CD14-positive monocyte (primary cell): Measurements from ENCODE around the gene PTPRN2. TPM values are rescaled to one million over a fixed set of nuclear protein-coding genes. Genes with fewer than 3 reads are reported as not detected.

Experiments
- DNase-seq, 3 donors: peaks; one replicate each; pipeline ENCODE4 v3.0.0-alpha.2; 2011 to 2022
- H2AFZ ChIP-seq: 2 replicates; pipeline ENCODE4 v1.6.0; 2012; ENCODE audit warnings: mild to moderate bottlenecking, low read depth, low read length, inconsistent platforms; ENCODE audit not compliant: insufficient read depth, poor library complexity, severe bottlenecking
- H3K27ac ChIP-seq, 2 donors: 1 replicate in 1 of 2; 2 replicates in 1 of 2; pipeline ENCODE4 v1.5.1; 2012 to 2013; ENCODE audit warnings: low read length in 2 of 2, control low read depth in 1 of 2, inconsistent platforms in 1 of 2, low read depth in 1 of 2, mild to moderate bottlenecking in 1 of 2
- H3K27me3 ChIP-seq, 2 donors: one replicate each; pipeline versions ENCODE4 v1.6.0 to v1.6.1; 2011 to 2013; ENCODE audit warnings: low read length in 2 of 2; ENCODE audit not compliant: control insufficient read depth in 2 of 2, insufficient read depth in 2 of 2
- H3K36me3 ChIP-seq, 2 donors: replicated peaks in 1 of 2; 1 replicate in 1 of 2; 2 replicates in 1 of 2; pipeline versions ENCODE4 v1.5.1 to v1.6.1; 2012 to 2013; ENCODE audit warnings: low read length in 2 of 2, control low read depth in 1 of 2, inconsistent platforms in 1 of 2, mild to moderate bottlenecking in 1 of 2; ENCODE audit not compliant: insufficient read depth in 2 of 2, control insufficient read depth in 1 of 2
- H3K4me1 ChIP-seq, 2 donors: 1 replicate in 1 of 2; 2 replicates in 1 of 2; pipeline versions ENCODE4 v1.5.1 to v1.6.1; 2012 to 2013; ENCODE audit warnings: low read length in 2 of 2, control low read depth in 1 of 2, inconsistent platforms in 1 of 2, mild to moderate bottlenecking in 1 of 2, moderate library complexity in 1 of 2; ENCODE audit not compliant: insufficient read depth in 2 of 2, control insufficient read depth in 1 of 2
- H3K4me2 ChIP-seq: replicated peaks from 2 replicates; pipeline ENCODE3; 2012; ENCODE audit warnings: low read length, moderate library complexity, mild to moderate bottlenecking; ENCODE audit not compliant: poor library complexity, severe bottlenecking; ENCODE audit errors: extremely low read depth
- H3K4me3 ChIP-seq, 3 experiments: fragments of 200-600 bp in 1 of 3; sonication (generic) in 1 of 3; replicated peaks in 1 of 3; 1 replicate in 2 of 3; 2 replicates in 1 of 3; pipeline ENCODE4 v1.5.1; 2011 to 2013; ENCODE audit warnings: low read length in 3 of 3, mild to moderate bottlenecking in 3 of 3, control low read depth in 2 of 3, low read depth in 2 of 3, inconsistent platforms in 1 of 3, moderate library complexity in 1 of 3
- H3K79me2 ChIP-seq: 2 replicates; pipeline ENCODE4 v1.6.0; 2012; ENCODE audit warnings: mild to moderate bottlenecking, control low read depth, inconsistent platforms, low read length, moderate library complexity; ENCODE audit not compliant: insufficient read depth
- H3K9ac ChIP-seq: 2 replicates; pipeline ENCODE4 v1.6.0; 2017; ENCODE audit warnings: low read length, mild to moderate bottlenecking; ENCODE audit not compliant: insufficient read depth, poor library complexity, severe bottlenecking
- H3K9me3 ChIP-seq, 2 donors: replicated peaks in 1 of 2; 1 replicate in 1 of 2; 2 replicates in 1 of 2; pipeline versions ENCODE4 v1.5.1 to v1.6.1; 2012 to 2013; ENCODE audit warnings: low read length in 2 of 2, control low read depth in 1 of 2; ENCODE audit not compliant: control insufficient read depth in 1 of 2, insufficient read depth in 1 of 2
- H4K20me1 ChIP-seq: 2 replicates; pipeline ENCODE4 v1.6.0; 2012; ENCODE audit warnings: mild to moderate bottlenecking, low read length, control low read depth, moderate library complexity; ENCODE audit not compliant: insufficient read depth
- H3K27ac Mint-ChIP-seq, 7 donors: one replicate each; pipeline ENCODE4 v1.8.0; 2020; ENCODE audit warnings: mild to moderate bottlenecking in 7 of 7, mixed read lengths in 7 of 7, moderate library complexity in 6 of 7, inconsistent platforms in 2 of 7
- H3K27me3 Mint-ChIP-seq, 3 donors: one replicate each; pipeline ENCODE4 v1.8.0; 2021 to 2022; ENCODE audit warnings: low read depth in 3 of 3, mild to moderate bottlenecking in 3 of 3, mixed read lengths in 3 of 3, moderate library complexity in 3 of 3, inconsistent platforms in 1 of 3
- H3K36me3 Mint-ChIP-seq, 2 donors: one replicate each; pipeline ENCODE4 v1.8.0; 2020; ENCODE audit warnings: mixed read lengths in 2 of 2, inconsistent platforms in 1 of 2, mild to moderate bottlenecking in 1 of 2
- H3K4me1 Mint-ChIP-seq: one replicate; pipeline ENCODE4 v1.8.0; 2020; ENCODE audit warnings: mild to moderate bottlenecking, mixed read lengths
- H3K4me3 Mint-ChIP-seq, 2 donors: one replicate each; pipeline ENCODE4 v1.8.0; 2020; ENCODE audit warnings: mild to moderate bottlenecking in 2 of 2, mixed read lengths in 2 of 2, moderate library complexity in 1 of 2
- H3K9me3 Mint-ChIP-seq, 7 donors: one replicate each; pipeline ENCODE4 v1.8.0; 2020 to 2022; ENCODE audit warnings: mixed read lengths in 7 of 7, mild to moderate bottlenecking in 6 of 7, moderate library complexity in 6 of 7, inconsistent platforms in 2 of 7
- WGBS: methylation state at CpG from one replicate; pipeline ENCODE4 v1.1.5; 2013; ENCODE audit warnings: missing lambda C conversion rate; ENCODE audit not compliant: insufficient coverage; 5-methylcytosine and 5-hydroxymethylcytosine counted together
- intact Hi-C, 2 donors: fragments of 100-400 bp; cut with micrococcal nuclease; formaldehyde crosslinking; loops; one replicate each; pipeline versions ENCODE4 v1.15.0 to v1.15.1; 2023
- polyA plus RNA-seq, 3 donors: library from polyadenylated mRNA; depleted of rRNA in 1 of 3; unstranded in 2 of 3; stranded (reverse) in 1 of 3; fragments of 300-500 nt in 2 of 3; fragments of >200 nt in 1 of 3; fragmentation: Illumina TruSeq in 2 of 3; gene quantifications; 1 replicate in 2 of 3; 2 replicates in 1 of 3; pipeline ENCODE4 v1.2.3, GENCODE V29; 2012 to 2021
- TF ChIP-seq, protein P1 (sequence below): fragments of 200-600 bp; IDR thresholded peaks from one replicate; pipeline ENCODE4 v1.8.0; 2022; ENCODE audit warnings: antibody characterized with exemption, mild to moderate bottlenecking

PTPRN2 gene
- polyA plus RNA-seq, 3 donors, result 0.25 to 1.4 (median 0.97) TPM

DNA sequence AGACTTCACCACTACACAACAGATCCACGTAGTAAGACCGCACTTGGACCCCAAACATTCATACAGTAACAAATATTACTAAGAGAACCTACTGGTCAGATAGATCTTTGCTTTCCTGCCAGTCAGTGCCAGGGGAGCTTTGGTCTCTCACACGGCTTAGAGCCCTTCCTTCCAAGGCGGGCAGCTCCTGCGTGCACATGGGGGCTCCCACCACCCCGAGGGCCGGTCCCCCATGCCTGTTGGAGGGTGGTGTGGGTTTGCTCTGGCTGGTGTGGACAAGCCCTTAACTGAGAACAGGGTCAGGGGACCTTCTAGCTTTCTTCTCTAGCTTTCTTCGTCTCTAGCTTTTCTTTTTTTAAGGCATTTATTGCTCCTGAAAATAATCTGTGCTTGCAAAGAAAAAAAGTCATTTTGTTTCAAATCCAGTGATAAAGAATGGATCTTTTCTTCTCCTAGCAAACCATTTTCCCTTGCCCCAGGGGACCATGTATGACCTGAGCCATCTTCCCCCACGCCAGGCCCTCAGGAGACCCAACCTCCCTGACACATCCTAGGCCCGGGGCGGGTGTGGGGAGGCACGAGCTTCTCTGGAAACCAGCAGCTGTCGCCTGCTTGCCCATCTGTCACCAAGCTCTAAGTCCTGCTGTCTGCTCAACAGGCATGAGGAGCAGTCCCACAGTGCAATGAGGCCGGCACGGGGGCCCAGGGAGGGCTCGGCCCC, 591.1 kb downstream of the PTPRN2 start:
- H3K36me3 Mint-ChIP-seq, result no peaks in the 10 kb centered on the region
- Histone ChIP-seq H3K4me2 (no peak overlapping the region), H3K79me2 (no peaks in the 10 kb centered on the region), H3K4me1 (no peaks in the 10 kb centered on the region), H3K4me3 (no peak overlapping the region), H3K9me3 (no peaks in the 10 kb centered on the region), H3K27me3 (no peaks in the 10 kb centered on the region), H2AFZ (no peak overlapping the region), H3K9ac (no peak overlapping the region), H3K27ac (no peak overlapping the region), H3K36me3 (no peaks in the 10 kb centered on the region), H4K20me1 (no peaks in the 10 kb centered on the region)
- H3K27me3 Mint-ChIP-seq, result peaks cover 2 to 9% (median 2%) of the 10 kb centered on the region in 3 donors
- no peak overlapping the region for H3K27ac Mint-ChIP-seq
- no peak overlapping the region for H3K4me3 Mint-ChIP-seq
- WGBS, result 85% methylated on average over 10 of the region's 16 CpGs
- TF ChIP-seq, protein P1, sequence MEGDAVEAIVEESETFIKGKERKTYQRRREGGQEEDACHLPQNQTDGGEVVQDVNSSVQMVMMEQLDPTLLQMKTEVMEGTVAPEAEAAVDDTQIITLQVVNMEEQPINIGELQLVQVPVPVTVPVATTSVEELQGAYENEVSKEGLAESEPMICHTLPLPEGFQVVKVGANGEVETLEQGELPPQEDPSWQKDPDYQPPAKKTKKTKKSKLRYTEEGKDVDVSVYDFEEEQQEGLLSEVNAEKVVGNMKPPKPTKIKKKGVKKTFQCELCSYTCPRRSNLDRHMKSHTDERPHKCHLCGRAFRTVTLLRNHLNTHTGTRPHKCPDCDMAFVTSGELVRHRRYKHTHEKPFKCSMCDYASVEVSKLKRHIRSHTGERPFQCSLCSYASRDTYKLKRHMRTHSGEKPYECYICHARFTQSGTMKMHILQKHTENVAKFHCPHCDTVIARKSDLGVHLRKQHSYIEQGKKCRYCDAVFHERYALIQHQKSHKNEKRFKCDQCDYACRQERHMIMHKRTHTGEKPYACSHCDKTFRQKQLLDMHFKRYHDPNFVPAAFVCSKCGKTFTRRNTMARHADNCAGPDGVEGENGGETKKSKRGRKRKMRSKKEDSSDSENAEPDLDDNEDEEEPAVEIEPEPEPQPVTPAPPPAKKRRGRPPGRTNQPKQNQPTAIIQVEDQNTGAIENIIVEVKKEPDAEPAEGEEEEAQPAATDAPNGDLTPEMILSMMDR, result no peak
- DNase-seq, result no peak
- H3K9me3 Mint-ChIP-seq, result peaks cover 0 to 8% (median 0%) of the 10 kb centered on the region in 7 donors
- intact Hi-C loops, result no loop called here
- no peaks in the 10 kb centered on the region for H3K4me1 Mint-ChIP-seq

DNA sequence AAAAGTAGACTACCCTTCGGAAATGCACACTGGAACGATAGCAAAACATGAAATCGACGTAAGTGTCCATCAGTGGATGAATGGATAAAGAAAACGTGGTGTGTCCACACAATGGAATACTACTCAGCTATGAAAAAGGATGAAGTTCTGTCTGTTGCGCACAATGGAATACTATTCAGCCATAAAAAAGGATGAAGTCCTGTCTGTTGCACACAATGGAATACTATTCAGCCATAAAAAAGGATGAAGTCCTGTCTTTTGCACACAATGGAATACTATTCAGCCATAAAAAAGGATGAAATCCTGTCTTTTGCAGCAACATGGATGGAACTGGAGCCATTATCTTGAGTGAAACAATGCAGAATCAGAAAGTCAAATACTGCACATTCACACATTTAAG, 591.8 kb downstream of the PTPRN2 start:
- Histone ChIP-seq H3K4me1 (no peaks in the 10 kb centered on the region), H3K4me2 (no peak overlapping the region), H3K9ac (no peak overlapping the region), H3K36me3 (no peaks in the 10 kb centered on the region), H3K79me2 (no peaks in the 10 kb centered on the region), H3K9me3 (no peaks in the 10 kb centered on the region), H3K4me3 (no peak overlapping the region), H3K27me3 (no peaks in the 10 kb centered on the region), H4K20me1 (no peaks in the 10 kb centered on the region), H3K27ac (no peak overlapping the region), H2AFZ (no peak overlapping the region)
- Mint-ChIP-seq H3K9me3 (peaks cover 0 to 8% (median 0%) of the 10 kb centered on the region in 7 donors), H3K27ac (no peak overlapping the region), H3K4me1 (no peaks in the 10 kb centered on the region), H3K4me3 (no peak overlapping the region), H3K27me3 (peaks cover 2 to 10% (median 2%) of the 10 kb centered on the region in 3 donors), H3K36me3 (no peaks in the 10 kb centered on the region)
- TF ChIP-seq, protein P1, result no peak
- intact Hi-C loops, result no loop called here
- DNase-seq, result no peak
- 95% methylated on average over 6 of the region's 6 CpGs for WGBS
